Activated CD8-positive, alpha-beta memory T cell treated with anti-CD3 and anti-CD28 coated beads, Interleukin-2, amount 10 ng/mL, durations not matched to agents 7 days and 5 days (primary cell): Measurements from ENCODE around the gene SENP3. TPM values are rescaled to one million over a fixed set of nuclear protein-coding genes. Genes with fewer than 3 reads are reported as not detected.

Experiments used
- ATAC-seq: fragments of 150-1000 bp; cut with Tn5 transposase; one replicate; pipeline ENCODE4 v1.10.0; 2021; ENCODE audit warnings: moderate library complexity
- CTCF ChIA-PET: fragments of 350-600 bp; sonication (Branson Sonifier 250); formaldehyde crosslinking; loops from one replicate; lab custom pipeline; 2021; ENCODE audit warnings: antibody characterized with exemption; lab: Charles Lee
- DNase-seq: peaks from one replicate; pipeline ENCODE4 v3.0.0-alpha.2; 2020
- H3K27ac Mint-ChIP-seq: one replicate; pipeline ENCODE4 v1.8.0; 2021; ENCODE audit warnings: mild to moderate bottlenecking, mixed read lengths
- H3K27me3 Mint-ChIP-seq: one replicate; pipeline ENCODE4 v1.8.0; 2021; ENCODE audit warnings: mixed read lengths
- H3K36me3 Mint-ChIP-seq: one replicate; pipeline ENCODE4 v1.8.0; 2021; ENCODE audit warnings: mild to moderate bottlenecking, mixed read lengths
- H3K4me1 Mint-ChIP-seq: one replicate; pipeline ENCODE4 v1.8.0; 2021; ENCODE audit warnings: mixed read lengths
- H3K4me3 Mint-ChIP-seq: one replicate; pipeline ENCODE4 v1.8.0; 2021; ENCODE audit warnings: mild to moderate bottlenecking, moderate library complexity, mixed read lengths
- H3K9me3 Mint-ChIP-seq: one replicate; pipeline ENCODE4 v1.8.0; 2022; ENCODE audit warnings: low read depth, mixed read lengths
- total RNA-seq, 2 experiments: library from RNA; stranded (reverse); gene quantifications; one replicate each; pipeline ENCODE4 v1.2.3, GENCODE V29; 2021

The SENP3 gene
- total RNA-seq = 10 to 100 TPM; 55.7 to 70.9 TPM

DNA sequence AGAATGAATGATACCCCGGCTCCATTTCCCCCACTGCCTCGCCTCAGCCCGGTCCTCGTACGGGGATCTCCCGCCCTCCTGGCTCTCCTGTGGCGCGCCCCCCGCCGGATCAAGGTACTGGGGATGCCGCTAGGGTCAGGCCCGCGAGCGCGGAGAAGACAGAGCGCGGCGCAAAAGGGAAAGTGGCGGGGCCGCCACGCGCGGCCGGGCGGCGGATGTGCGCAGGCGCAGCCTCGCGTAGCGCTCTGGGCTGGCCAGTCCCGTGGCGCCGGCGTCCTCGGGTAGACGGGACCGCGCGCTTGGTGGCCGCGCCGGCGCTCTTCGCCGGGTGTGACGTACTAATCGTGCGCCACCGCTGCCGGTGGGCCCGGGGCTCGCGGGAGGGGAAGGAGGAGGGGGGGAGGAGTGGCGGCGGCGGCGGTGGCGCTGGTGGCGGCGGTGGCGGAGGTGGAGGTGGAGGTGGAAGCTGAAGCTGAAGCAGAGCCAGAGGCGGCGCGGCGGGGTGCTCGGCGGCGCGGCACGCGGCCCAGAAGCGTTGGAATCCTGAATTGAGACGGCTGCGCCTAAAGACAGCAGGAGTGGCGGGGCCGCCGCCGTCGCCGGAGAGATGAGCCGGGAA lies at the start of gene SENP3:
TSS of gene SENP3 (plus strand) at position 331 of the 619 bp plus-strand sequence. CDS start 1,158 bp downstream, outside the sequence.
- Mint-ChIP-seq H3K4me1 (peaks cover 49% of the 10 kb centered on the region), H3K4me3 (peak within 1 kb of the TSS; percentile 85), H3K27ac (peak within 1 kb of the TSS; percentile 92), H3K27me3 (no peaks in the 10 kb centered on the region), H3K36me3 (peaks cover 9% of the 10 kb centered on the region), H3K9me3 (no peaks in the 10 kb centered on the region)
- CTCF ChIA-PET = interaction anchor here (0.6 to 5.4 kb wide), 38 partner anchors 9 to 211 kb away, joined by 3 to 172 read pairs (median 9); partner anchors contain the start of genes CD68, FXR2, MPDU1 and PLSCR3
- peak; percentile 92 for DNase-seq
- ATAC-seq = peak; percentile 90

DNA sequence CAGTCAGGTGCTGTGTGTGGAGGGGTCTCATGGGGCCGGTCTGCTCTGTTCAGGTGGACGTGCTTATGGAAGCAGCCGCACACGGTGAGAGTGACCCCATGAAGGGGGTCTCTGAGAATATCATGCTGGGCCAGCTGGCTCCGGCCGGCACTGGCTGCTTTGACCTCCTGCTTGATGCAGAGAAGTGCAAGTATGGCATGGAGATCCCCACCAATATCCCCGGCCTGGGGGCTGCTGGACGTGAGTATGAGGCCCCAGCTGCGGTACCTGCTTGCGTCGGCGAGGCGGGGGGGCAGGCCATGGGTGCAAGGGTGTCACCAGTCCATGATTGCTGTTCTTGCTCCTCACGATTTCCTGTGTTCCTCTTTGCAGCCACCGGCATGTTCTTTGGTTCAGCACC lies 49.6 kb upstream of the SENP3 start:
- H3K9me3 Mint-ChIP-seq = no peaks in the 10 kb centered on the region
- no peak for ATAC-seq
- no peak for DNase-seq
- H3K4me1 Mint-ChIP-seq = no peaks in the 10 kb centered on the region
- peaks cover 51% of the 10 kb centered on the region for H3K36me3 Mint-ChIP-seq
- H3K27me3 Mint-ChIP-seq = no peaks in the 10 kb centered on the region
- no peak overlapping the region for H3K4me3 Mint-ChIP-seq
- no peak overlapping the region for H3K27ac Mint-ChIP-seq
- CTCF ChIA-PET = interaction anchor here (0.7 to 10.7 kb wide), 2 partner anchors 47 to 50 kb away, joined by 3 to 172 read pairs; partner anchors contain the start of genes SENP3 and TNFSF13

DNA sequence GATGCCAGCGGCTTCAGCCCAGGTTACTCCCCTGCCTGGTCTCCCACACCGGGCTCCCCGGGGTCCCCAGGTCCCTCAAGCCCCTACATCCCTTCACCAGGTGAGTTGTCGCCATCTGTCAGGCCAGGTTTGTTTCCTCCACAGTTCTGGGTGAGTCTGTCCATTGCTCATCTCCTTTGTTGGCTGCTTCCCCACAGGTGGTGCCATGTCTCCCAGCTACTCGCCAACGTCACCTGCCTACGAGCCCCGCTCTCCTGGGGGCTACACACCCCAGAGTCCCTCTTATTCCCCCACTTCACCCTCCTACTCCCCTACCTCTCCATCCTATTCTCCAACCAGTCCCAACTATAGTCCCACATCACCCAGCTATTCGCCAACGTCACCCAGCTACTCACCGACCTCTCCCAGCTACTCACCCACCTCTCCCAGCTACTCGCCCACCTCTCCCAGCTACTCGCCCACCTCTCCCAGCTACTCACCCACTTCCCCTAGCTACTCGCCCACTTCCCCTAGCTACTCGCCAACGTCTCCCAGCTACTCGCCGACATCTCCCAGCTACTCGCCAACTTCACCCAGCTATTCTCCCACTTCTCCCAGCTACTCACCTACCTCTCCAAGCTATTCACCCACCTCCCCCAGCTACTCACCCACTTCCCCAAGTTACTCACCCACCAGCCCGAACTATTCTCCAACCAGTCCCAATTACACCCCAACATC lies 48.7 kb upstream of the SENP3 start:
- no peak overlapping the region for H3K27ac Mint-ChIP-seq
- H3K9me3 Mint-ChIP-seq = no peaks in the 10 kb centered on the region
- no peaks in the 10 kb centered on the region for H3K27me3 Mint-ChIP-seq
- no peaks in the 10 kb centered on the region for H3K4me1 Mint-ChIP-seq
- H3K4me3 Mint-ChIP-seq = no peak overlapping the region
- CTCF ChIA-PET = interaction anchor here (0.6 to 10.7 kb wide), 12 partner anchors 26 to 183 kb away, joined by 3 to 172 read pairs (median 4); partner anchors contain the start of genes CD68, NEURL4, SENP3 and SOX15
- peaks cover 49% of the 10 kb centered on the region for H3K36me3 Mint-ChIP-seq
- ATAC-seq (no peak), DNase-seq (no peak)

DNA sequence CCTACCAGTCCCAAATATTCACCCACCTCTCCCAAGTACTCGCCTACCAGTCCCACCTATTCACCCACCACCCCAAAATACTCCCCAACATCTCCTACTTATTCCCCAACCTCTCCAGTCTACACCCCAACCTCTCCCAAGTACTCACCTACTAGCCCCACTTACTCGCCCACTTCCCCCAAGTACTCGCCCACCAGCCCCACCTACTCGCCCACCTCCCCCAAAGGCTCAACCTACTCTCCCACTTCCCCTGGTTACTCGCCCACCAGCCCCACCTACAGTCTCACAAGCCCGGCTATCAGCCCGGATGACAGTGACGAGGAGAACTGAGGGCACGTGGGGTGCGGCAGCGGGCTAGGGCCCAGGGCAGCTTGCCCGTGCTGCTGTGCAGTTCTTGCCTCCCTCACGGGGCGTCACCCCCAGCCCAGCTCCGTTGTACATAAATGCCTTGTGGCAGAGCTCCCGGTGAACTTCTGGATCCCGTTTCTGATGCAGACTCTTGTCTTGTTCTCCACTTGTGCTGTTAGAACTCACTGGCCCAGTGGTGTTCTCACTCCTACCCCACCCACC lies 47.8 kb upstream of the SENP3 start:
- peaks cover 39% of the 10 kb centered on the region for H3K36me3 Mint-ChIP-seq
- H3K27ac Mint-ChIP-seq = no peak overlapping the region
- H3K4me1 Mint-ChIP-seq = no peaks in the 10 kb centered on the region
- CTCF ChIA-PET = interaction anchor here (0.6 to 10.7 kb wide), 20 partner anchors 17 to 184 kb away, joined by 3 to 172 read pairs (median 4); partner anchors contain the start of genes CD68, NEURL4, SENP3 and TMEM95
- no peaks in the 10 kb centered on the region for H3K27me3 Mint-ChIP-seq
- H3K4me3 Mint-ChIP-seq = no peak overlapping the region
- no peaks in the 10 kb centered on the region for H3K9me3 Mint-ChIP-seq
- ATAC-seq (no peak), DNase-seq (no peak)

DNA sequence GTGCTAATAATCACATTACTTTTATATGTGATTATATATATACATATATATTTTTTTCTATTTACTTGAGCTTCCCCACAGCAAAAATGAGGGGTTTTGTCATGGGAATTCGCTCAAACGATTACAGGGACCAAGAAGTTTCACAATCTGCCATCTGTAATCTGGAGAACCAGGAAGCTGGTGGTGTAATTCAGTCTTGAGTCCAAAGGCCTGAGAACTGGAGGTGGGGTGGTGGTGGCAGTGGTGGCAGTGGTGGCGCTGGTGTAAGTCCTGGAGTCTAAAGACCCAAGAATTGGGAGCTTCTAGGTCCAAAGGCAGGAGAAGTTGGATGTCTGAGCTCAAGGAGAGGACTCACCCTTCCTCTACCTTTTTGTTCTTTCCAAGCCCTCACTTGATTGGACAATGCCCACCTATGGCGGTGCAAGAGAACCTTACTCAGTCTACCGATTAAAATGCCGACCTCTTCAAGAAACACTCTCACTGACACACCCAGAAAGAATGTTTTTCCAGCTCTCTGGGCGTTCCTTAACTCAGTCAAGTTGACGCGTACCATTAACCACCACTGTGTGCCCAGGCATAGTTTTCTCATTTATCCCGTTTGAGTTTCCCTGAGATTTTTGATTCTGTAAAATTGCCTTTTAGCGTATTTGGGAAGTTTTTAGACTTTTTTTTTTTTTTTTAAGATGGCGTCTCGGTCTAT lies 45.7 kb upstream of the SENP3 start:
- H3K27me3 Mint-ChIP-seq = no peaks in the 10 kb centered on the region
- no peak for DNase-seq
- CTCF ChIA-PET = interaction anchor here (0.7 to 10.7 kb wide), 13 partner anchors 11 to 172 kb away, joined by 3 to 172 read pairs (median 5); partner anchors contain the start of genes SENP3, SOX15 and TNFSF13
- H3K9me3 Mint-ChIP-seq = no peaks in the 10 kb centered on the region
- ATAC-seq = no peak
- no peaks in the 10 kb centered on the region for H3K4me1 Mint-ChIP-seq
- no peak overlapping the region for H3K4me3 Mint-ChIP-seq
- peaks cover 27% of the 10 kb centered on the region for H3K36me3 Mint-ChIP-seq
- no peak overlapping the region for H3K27ac Mint-ChIP-seq

DNA sequence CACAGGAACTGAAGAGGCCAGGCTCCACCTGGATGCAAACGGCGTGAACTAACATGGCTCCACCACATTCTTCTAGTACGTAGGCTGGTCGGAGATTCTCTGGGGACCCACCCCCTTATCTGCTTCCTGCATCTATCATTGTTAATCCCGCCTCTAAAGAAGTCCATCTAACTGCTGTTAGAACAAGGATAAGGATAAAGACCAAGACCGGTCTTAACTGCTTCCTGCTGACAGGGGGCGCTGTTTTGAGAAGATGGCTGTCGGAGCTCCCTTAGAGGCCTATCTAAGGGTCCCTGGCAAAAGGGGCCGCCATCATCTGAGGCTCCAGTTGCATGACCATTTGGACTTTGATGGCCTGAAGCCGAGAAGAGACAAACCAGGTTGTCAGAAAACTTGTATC lies 38.7 kb upstream of the SENP3 start:
- H3K27ac Mint-ChIP-seq = no peak overlapping the region
- CTCF ChIA-PET = interaction anchor here (0.8 to 2.2 kb wide), 13 partner anchors 9 to 167 kb away, joined by 3 to 24 read pairs (median 4); partner anchors contain the start of gene WRAP53
- H3K9me3 Mint-ChIP-seq = peaks cover 7% of the 10 kb centered on the region
- H3K4me3 Mint-ChIP-seq = no peak overlapping the region
- DNase-seq = peak; percentile 50
- peak; percentile 60 for ATAC-seq
- H3K4me1 Mint-ChIP-seq = peaks cover 2% of the 10 kb centered on the region
- no peaks in the 10 kb centered on the region for H3K27me3 Mint-ChIP-seq
- peaks cover 10% of the 10 kb centered on the region for H3K36me3 Mint-ChIP-seq

DNA sequence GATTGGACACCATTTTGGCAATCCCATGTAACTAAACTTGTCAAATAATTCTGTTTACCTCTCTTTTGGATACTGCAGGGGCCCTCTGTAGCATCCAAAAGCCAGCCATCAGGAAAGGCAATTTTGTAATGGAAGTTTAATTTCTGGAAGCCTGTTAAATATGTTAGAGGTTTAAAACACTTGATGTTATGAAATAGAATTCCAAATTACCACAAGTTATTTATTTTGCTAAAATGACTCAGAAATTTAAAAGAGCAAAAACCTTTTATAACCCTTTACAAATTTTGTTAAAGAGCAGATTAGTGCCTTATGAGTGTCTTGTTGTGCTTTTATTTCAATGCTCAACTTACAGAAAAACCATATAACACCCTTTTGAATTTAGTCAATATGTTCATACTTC lies 32.9 kb upstream of the SENP3 start:
- no peak for DNase-seq
- CTCF ChIA-PET = no interaction called here
- Mint-ChIP-seq H3K36me3 (peaks cover 11% of the 10 kb centered on the region), H3K4me3 (no peak overlapping the region), H3K27ac (no peak overlapping the region), H3K9me3 (peaks cover 11% of the 10 kb centered on the region), H3K27me3 (no peaks in the 10 kb centered on the region), H3K4me1 (no peaks in the 10 kb centered on the region)
- no peak for ATAC-seq

DNA sequence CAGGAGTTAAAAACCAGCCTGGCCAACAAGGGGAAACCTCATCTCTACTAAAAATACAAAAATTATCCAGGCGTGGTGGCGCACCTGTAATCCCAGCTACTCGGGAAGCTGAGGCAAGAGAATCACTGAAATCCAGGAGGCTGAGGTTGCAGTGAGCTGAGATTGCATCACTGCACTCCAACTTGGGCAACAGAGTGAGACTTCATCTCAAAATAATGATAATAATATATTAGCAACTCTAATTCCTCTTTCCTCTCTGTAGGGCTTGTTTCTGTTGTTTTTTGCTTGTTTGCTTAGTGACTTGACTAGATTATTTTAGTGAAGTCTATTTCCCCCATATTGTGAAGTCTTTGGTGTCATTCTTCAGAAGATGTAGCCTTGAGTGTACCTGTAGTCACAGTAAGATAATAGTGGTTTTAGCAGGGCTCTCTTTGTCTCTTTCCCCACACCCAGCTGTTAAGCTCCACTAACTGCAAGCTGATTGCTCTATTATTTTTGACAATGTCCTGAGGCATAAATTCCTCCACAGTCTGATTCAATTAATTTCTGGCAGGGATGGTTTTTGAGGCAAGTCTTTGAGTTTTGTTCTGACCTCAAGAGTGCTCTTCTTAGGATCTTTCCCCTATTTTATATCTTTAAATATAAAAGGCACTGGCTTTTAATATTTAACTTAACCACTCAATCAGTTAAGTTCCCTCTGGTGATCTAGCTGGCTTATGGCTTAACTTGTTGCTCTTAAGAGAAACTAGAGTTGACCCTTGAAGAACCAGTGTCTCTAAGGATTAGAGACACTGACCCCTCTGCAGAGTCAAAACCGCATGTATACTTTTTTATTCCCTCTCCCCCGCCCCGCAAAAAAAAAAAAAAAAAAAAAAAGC lies 31.5 kb upstream of the SENP3 start:
- Mint-ChIP-seq H3K36me3 (peaks cover 11% of the 10 kb centered on the region), H3K4me1 (no peaks in the 10 kb centered on the region), H3K9me3 (peaks cover 11% of the 10 kb centered on the region), H3K27me3 (no peaks in the 10 kb centered on the region), H3K4me3 (no peak overlapping the region), H3K27ac (no peak overlapping the region)
- CTCF ChIA-PET = interaction anchor here (1.2 kb wide), 1 partner anchor 15 kb away, joined by 5 read pairs; no protein-coding TSS in a partner anchor
- ATAC-seq (no peak), DNase-seq (no peak)

DNA sequence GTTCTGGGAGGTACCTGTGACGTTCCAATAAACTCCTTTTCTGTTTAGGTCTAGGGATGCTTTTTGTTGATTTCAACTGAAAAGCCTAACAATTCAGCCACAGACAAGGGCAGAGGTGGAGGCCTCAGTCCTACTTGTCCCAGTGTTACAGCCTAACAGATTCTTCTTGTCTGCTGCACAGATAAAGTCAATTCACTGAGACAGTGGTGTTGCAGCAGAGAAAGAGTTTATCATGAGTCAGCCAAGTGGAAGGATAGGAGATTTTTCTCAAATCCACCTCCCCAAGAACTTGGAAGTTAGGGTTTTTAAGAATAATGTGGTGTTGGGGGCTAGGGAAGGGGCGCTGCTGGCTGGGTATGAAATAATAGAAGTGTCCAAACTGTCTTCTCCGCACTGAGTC lies 23.7 kb upstream of the SENP3 start:
- peaks cover 7% of the 10 kb centered on the region for H3K9me3 Mint-ChIP-seq
- H3K27me3 Mint-ChIP-seq = no peaks in the 10 kb centered on the region
- no peaks in the 10 kb centered on the region for H3K4me1 Mint-ChIP-seq
- H3K4me3 Mint-ChIP-seq = no peak overlapping the region
- CTCF ChIA-PET = interaction anchor here (1.0 kb wide), 1 partner anchor 51 kb away, joined by 3 read pairs; no protein-coding TSS in a partner anchor
- no peak for DNase-seq
- H3K27ac Mint-ChIP-seq = no peak overlapping the region
- H3K36me3 Mint-ChIP-seq = peaks cover 7% of the 10 kb centered on the region
- ATAC-seq = no peak

DNA sequence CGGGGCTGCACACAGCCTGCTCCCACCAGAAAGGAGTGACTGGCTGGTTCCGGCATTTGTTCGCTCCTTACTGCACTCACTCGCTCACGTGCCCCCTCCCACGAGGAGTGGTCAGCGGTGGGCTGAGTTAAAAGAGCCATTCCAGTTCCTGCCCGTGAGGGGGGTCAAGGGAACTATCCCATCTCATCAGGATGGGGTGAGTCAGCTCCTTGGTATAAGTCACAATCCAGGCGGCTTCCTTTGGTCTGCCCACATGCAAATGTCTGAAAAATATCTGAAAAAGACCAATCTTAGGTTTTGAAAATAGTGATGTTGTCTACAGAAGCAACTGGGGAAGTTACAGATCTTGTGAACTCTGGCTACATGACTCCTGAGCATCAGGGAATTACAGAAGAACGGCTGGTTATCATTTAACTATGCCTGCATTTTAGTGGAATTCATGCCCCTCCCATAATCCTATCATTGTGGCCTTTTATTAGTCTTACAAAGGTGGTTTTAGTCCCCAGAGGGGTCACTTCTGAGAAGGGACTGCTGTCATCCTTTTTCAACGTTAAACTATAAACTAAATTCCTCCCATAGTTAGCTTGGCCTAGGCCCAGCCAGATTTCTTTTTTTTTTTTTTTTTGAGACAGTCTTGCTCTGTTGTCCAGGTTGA lies 22.7 kb upstream of the SENP3 start:
- CTCF ChIA-PET = interaction anchor here (1.1 to 1.8 kb wide), 3 partner anchors 13 to 26 kb away, joined by 3 to 6 read pairs (median 3); no protein-coding TSS in a partner anchor
- no peak for ATAC-seq
- no peak overlapping the region for H3K27ac Mint-ChIP-seq

DNA sequence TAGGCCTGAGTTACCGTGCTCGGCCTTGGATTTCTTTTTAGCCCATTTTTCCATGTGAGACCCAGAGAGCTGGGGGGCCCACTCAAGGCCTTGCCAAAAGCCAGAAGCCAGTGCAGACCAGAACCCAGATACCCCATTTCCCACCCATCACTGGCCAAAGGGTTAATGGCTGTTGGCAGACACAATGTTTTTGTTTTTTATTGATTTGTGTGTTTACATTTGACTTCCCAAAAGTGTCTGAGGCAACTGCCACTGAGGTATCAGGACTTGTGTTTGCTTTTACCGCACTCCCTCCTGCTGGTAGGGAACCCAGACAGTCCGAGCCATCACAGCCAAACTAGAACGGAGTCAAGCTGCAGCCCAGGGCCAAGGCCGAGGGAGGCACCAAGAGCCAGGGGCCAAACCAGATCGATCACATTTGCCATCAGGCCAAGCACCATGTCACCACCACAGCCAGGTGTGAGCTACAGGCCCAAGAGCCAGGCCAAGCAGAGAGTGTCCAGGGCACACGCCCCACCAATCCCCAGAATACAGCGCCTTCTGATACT lies 20.6 kb upstream of the SENP3 start:
- DNase-seq (no peak), ATAC-seq (no peak)
- H3K9me3 Mint-ChIP-seq = peaks cover 7% of the 10 kb centered on the region
- no peak overlapping the region for H3K27ac Mint-ChIP-seq
- H3K4me3 Mint-ChIP-seq = no peak overlapping the region
- H3K36me3 Mint-ChIP-seq = peaks cover 7% of the 10 kb centered on the region
- CTCF ChIA-PET = interaction anchor here (0.6 to 1.8 kb wide), 5 partner anchors 17 to 49 kb away, joined by 3 to 6 read pairs (median 4); partner anchors contain the start of genes SENP3 and SOX15
- peaks cover 4% of the 10 kb centered on the region for H3K27me3 Mint-ChIP-seq
- no peaks in the 10 kb centered on the region for H3K4me1 Mint-ChIP-seq

More for the DNA sequence above, 22.7 kb upstream of the SENP3 start:
- Mint-ChIP-seq H3K27me3 (peaks cover 4% of the 10 kb centered on the region), H3K9me3 (peaks cover 7% of the 10 kb centered on the region), H3K4me1 (no peaks in the 10 kb centered on the region), H3K4me3 (no peak overlapping the region), H3K36me3 (peaks cover 7% of the 10 kb centered on the region)
- DNase-seq = no peak
